Neural progenitor cell (in vitro differentiated cells): ENCODE data around the gene MAP2K5.

Experiments used
- EZH2 ChIP-seq: fragments of 200-600 bp; sonication (generic); IDR thresholded peaks from 2 replicates; pipeline ENCODE4 v1.6.1; 2017; ENCODE audit warnings: antibody characterized with exemption, mild to moderate bottlenecking, moderate library complexity
- EZH2phosphoT487 ChIP-seq: fragments of 200-600 bp; sonication (generic); IDR thresholded peaks from 2 replicates; pipeline ENCODE4 v1.6.1; 2017; ENCODE audit warnings: antibody characterized with exemption
- TF ChIP-seq, protein P1 (sequence below): fragments of 200-600 bp; sonication (generic); IDR thresholded peaks from 2 replicates; pipeline ENCODE4 v1.5.1; 2017; ENCODE audit warnings: antibody characterized with exemption, mild to moderate bottlenecking

DNA sequence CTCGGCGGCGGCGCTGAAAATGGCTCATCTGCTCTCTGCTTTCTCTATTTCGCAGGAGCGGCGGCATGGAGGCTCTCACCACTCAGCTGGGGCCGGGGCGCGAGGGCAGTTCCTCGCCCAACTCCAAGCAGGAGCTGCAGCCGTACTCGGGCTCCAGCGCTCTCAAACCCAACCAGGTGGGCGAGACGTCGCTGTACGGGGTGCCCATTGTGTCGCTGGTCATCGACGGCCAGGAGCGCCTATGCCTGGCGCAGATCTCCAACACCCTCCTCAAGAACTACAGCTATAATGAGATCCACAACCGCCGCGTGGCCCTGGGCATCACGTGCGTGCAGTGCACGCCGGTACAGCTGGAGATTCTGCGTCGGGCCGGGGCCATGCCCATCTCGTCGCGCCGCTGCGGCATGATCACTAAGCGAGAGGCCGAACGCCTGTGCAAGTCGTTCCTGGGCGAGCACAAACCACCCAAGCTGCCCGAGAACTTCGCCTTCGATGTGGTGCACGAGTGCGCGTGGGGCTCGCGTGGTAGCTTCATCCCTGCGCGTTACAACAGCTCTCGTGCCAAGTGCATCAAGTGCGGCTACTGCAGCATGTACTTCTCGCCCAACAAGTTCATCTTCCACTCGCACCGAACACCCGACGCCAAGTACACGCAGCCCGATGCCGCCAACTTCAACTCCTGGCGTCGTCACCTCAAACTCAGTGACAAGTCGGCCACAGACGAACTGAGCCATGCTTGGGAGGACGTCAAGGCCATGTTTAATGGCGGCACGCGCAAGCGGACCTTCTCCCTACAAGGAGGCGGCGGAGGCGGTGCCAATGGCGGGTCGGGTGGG, 283.6 kb downstream of the MAP2K5 start:
- TF ChIP-seq, protein P1, sequence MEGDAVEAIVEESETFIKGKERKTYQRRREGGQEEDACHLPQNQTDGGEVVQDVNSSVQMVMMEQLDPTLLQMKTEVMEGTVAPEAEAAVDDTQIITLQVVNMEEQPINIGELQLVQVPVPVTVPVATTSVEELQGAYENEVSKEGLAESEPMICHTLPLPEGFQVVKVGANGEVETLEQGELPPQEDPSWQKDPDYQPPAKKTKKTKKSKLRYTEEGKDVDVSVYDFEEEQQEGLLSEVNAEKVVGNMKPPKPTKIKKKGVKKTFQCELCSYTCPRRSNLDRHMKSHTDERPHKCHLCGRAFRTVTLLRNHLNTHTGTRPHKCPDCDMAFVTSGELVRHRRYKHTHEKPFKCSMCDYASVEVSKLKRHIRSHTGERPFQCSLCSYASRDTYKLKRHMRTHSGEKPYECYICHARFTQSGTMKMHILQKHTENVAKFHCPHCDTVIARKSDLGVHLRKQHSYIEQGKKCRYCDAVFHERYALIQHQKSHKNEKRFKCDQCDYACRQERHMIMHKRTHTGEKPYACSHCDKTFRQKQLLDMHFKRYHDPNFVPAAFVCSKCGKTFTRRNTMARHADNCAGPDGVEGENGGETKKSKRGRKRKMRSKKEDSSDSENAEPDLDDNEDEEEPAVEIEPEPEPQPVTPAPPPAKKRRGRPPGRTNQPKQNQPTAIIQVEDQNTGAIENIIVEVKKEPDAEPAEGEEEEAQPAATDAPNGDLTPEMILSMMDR, result no peak
- peak; percentile 99 for TF ChIP-seq EZH2
- peak; percentile 99 for TF ChIP-seq EZH2phosphoT487
